Kidney epithelial cell (primary cell): ENCODE measurements around the gene CACNA1A. TPM values are rescaled to one million over a fixed set of nuclear protein-coding genes. Genes with fewer than 3 reads are reported as not detected.

Source experiments
- DNase-seq: peaks from one replicate; pipeline ENCODE4 v3.0.0-alpha.2; 2010; ENCODE audit warnings: low read depth
- H3K27me3 ChIP-seq: 2 replicates; pipeline ENCODE4 v1.6.0; 2011; ENCODE audit warnings: low read length; ENCODE audit not compliant: control insufficient read depth, insufficient read depth
- H3K36me3 ChIP-seq: 2 replicates; pipeline ENCODE4 v1.5.1; 2011; ENCODE audit warnings: low read length; ENCODE audit not compliant: control insufficient read depth, insufficient read depth
- H3K4me3 ChIP-seq: 2 replicates; pipeline ENCODE4 v1.5.1; 2011; ENCODE audit warnings: low read depth, mild to moderate bottlenecking, control low read depth, low read length
- total RNA-seq: library from RNA; depleted of rRNA; stranded (reverse); fragments of >200 nt; gene quantifications from 2 replicates; pipeline ENCODE4 v1.2.3, GENCODE V29; 2015
- TF ChIP-seq, protein P1 (sequence below): IDR thresholded peaks from 2 replicates; pipeline ENCODE4 v1.5.1; 2011; ENCODE audit warnings: mild to moderate bottlenecking, moderate library complexity, low read length, control low read depth, inconsistent platforms; ENCODE audit not compliant: insufficient read depth, poor library complexity, severe bottlenecking

CACNA1A gene
- total RNA-seq, 1 donor from 2014 or later: 0.29 TPM

DNA sequence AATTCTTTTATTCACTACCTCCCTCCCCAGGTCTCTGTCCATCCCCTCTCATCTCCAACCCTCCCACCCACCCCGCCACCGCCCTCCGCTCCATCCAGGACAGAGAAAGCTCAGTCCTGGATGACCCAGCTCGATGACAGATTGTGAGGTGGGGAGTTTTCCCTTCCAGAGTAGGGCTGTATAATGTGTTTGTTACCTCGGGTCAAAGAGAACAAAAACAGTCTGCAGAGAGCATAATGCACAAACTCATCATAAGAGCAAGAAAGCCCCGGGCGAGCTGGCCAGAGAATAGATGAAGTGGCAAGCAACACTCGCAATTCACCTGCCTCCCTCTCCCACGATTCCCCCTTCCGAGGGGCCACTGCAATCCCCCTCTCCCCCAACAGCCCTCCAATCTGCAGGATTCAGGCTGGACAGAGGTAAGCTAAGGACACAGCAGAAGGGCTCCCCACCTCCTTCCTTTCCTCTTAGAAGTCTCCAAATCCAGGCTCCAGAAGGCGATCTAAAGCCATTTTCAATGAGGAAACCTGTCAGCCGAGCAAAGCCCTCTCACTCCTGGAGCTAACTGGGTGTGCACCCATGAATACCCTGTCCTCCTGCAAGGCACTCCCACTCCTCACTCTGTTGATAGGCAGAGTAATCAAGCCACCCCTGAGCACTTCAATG, 2.6 kb downstream of the CACNA1A start:
- peaks cover 32% of the 10 kb centered on the region for H3K27me3 ChIP-seq
- TF ChIP-seq, protein P1, sequence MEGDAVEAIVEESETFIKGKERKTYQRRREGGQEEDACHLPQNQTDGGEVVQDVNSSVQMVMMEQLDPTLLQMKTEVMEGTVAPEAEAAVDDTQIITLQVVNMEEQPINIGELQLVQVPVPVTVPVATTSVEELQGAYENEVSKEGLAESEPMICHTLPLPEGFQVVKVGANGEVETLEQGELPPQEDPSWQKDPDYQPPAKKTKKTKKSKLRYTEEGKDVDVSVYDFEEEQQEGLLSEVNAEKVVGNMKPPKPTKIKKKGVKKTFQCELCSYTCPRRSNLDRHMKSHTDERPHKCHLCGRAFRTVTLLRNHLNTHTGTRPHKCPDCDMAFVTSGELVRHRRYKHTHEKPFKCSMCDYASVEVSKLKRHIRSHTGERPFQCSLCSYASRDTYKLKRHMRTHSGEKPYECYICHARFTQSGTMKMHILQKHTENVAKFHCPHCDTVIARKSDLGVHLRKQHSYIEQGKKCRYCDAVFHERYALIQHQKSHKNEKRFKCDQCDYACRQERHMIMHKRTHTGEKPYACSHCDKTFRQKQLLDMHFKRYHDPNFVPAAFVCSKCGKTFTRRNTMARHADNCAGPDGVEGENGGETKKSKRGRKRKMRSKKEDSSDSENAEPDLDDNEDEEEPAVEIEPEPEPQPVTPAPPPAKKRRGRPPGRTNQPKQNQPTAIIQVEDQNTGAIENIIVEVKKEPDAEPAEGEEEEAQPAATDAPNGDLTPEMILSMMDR: no peak
- H3K36me3 ChIP-seq: no peaks in the 10 kb centered on the region
- no peak for DNase-seq
- H3K4me3 ChIP-seq: no peak overlapping the region

DNA sequence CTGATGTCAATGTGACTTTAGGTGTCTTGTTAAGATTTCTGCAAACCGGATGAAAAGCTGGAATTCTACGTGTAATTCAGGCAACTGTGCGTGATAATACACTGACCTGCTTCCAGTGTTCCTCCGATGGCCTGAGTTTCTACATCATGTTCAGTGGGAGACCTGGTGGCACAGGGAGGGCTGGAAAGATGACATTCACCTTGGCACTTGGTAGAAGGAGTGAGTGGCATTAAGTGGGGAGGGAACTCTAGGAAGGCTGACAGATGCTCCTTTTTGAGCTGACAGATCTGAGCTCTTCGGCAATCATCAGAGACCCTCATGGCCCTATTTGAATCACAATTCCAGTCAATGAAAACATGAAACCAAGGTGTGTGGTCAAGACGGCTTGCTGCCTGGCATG, 4.0 kb downstream of the CACNA1A start:
- TF ChIP-seq, protein P1: no peak
- no peaks in the 10 kb centered on the region for H3K36me3 ChIP-seq
- DNase-seq: no peak
- H3K27me3 ChIP-seq: peaks cover 25% of the 10 kb centered on the region
- no peak overlapping the region for H3K4me3 ChIP-seq

DNA sequence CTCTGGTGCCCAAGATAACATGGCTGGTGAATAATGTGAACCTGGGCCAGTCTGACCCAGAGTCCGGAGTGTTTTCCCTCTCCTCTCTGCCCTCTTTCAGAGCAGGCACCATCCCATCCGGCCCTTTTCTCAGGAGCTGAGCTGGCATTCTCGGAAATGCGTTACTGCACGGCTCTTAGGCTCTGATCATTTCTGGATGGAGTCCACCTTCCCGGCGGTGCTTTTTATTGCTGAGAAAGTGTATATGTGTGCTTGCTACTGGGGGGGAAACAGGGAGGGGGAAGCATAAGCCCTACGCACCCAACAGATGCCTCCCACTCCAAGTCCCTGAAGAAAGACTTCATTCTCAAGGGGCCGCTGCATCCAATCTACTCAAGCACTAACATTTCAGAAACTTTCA, 6.6 kb downstream of the CACNA1A start:
- H3K36me3 ChIP-seq: no peaks in the 10 kb centered on the region
- H3K4me3 ChIP-seq: no peak overlapping the region
- H3K27me3 ChIP-seq: peaks cover 8% of the 10 kb centered on the region
- TF ChIP-seq, protein P1: no peak
- DNase-seq: no peak

DNA sequence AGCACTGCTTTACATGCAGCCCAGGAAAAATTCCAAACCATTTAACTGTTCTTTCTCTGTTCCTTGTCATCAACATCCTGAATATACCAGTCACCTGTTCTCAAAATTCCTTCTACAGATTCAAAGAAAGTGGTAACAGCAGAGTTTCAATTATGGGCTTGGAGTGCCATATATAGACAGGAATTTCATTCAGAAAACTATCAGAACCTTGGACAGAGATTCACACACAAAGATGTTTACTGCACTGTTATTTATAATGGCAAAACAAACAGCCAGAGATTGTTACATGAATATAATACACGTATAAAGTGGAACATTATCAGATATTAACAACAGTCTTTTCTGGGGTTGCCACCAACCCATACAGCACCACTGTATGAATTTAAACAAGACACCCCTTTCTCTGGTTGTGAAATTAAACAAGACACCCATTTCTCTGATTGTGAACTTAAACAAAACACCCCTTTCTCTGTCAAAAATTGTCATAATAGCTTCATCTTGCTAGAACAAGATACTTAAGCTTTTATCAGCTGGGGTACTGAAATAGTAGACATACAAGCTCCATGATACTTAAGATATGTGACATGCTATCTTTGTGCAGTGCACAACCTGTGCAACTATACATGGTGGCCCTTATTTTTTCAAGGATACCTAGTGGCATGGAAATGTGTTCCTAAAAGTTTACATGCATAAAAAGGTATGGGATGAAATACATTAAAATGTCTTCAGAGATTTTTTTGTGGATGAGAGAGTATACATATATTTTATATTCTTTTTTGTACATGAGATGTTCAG, 12.6 kb downstream of the CACNA1A start:
- no peaks in the 10 kb centered on the region for H3K27me3 ChIP-seq

DNA sequence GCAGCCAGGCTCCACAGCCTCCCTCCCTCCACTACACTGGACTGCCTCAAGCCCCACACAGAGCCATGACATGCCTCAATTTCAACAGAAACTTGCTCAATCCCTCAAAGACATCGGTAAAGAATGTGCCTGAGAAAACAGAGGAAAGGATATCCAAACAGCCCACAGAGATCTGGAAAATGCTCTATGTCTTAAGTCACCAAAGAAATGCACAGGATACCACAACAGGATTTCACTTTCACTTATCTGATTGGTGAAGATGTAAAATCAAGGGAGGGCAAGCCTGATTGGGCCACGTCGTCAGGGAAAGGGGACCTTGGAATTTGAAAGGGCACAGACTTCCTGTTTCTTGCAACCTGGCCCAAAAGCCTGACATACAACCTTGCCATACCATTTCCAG, 14.2 kb downstream of the CACNA1A start:
- H3K4me3 ChIP-seq: no peak overlapping the region
- DNase-seq: no peak
- H3K36me3 ChIP-seq: no peaks in the 10 kb centered on the region
- TF ChIP-seq, protein P1: no peak
- no peaks in the 10 kb centered on the region for H3K27me3 ChIP-seq

More for the DNA sequence above, 12.6 kb downstream of the CACNA1A start:
- Histone ChIP-seq H3K36me3 (no peaks in the 10 kb centered on the region), H3K4me3 (no peak overlapping the region)
- no peak for DNase-seq
- TF ChIP-seq, protein P1: no peak

DNA sequence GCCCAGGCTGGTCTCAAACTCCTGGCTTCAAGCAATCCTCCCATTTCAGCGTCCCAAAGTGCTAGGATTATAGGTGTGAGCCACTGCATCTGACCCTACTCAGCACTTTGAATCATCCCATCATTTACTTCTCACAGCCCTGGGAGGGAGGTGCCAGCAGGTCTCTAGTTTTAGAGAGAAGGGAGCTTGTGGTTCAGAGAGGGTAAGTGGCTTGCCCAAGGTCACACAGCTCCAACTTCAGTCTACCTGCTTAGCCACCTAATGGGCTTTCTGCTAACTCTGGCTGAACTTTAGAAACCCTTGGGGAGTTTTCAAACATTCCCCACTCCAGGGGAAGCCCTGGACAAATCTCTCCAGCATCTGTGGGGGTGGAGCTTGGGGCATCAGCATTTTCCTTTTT, 18.3 kb downstream of the CACNA1A start:
- H3K4me3 ChIP-seq: no peak overlapping the region
- H3K27me3 ChIP-seq: no peaks in the 10 kb centered on the region
- no peaks in the 10 kb centered on the region for H3K36me3 ChIP-seq
- TF ChIP-seq, protein P1: no peak
- DNase-seq: no peak
